HG03175 (cell line): ENCODE measurements around the gene CCNY.
"Not testable (repeated sequence)": the region's sequence is repeated elsewhere in the genome, so short reads cannot be mapped to it uniquely, and the experiment has no call there.

Source experiments
- ATAC-seq: cut with Tn5 transposase; IDR thresholded peaks from one replicate; pipeline ENCODE4 v1.9.1; 2021; ENCODE audit warnings: mild to moderate bottlenecking, moderate library complexity; ENCODE audit not compliant: unreplicated experiment

Gene CCNY

GRCh38 chr10:35336084-35336831 is at the start of gene CCNY:
TSS of gene CCNY (plus strand) at chr10:35336509. CDS start at chr10:35337054, 545 bp downstream.
- peak; percentile 68 for ATAC-seq

- no peak for ATAC-seq
Observed at GRCh38 chr10:35289198-35289597, 47.1 kb upstream of the CCNY start.

- no peak for ATAC-seq
Observed at GRCh38 chr10:35294506-35294905, 41.8 kb upstream of the CCNY start.

DNA sequence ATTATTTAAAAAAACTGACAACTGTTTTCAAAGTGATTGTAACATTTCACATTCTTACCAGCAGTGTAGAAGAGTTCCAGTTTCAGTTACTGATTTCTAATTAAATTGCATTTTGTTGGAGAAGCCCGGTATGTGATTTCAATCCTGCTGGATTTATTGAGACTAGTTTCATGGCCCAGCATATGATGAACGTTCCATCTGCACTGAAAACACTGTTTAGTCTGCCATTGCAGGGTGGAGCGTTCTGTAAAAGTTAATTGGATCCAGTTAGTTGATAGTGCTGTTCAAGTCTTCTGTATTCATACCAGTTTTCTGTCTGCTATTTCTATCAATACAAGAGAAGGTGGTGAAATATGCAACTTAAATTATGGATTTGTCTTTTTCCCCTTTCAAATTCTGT is 37.3 kb upstream of the CCNY start:
- ATAC-seq, result no peak

GRCh38 chr10:35300063-35300699 is 36.1 kb upstream of the CCNY start:
- peak; percentile 58 for ATAC-seq

DNA sequence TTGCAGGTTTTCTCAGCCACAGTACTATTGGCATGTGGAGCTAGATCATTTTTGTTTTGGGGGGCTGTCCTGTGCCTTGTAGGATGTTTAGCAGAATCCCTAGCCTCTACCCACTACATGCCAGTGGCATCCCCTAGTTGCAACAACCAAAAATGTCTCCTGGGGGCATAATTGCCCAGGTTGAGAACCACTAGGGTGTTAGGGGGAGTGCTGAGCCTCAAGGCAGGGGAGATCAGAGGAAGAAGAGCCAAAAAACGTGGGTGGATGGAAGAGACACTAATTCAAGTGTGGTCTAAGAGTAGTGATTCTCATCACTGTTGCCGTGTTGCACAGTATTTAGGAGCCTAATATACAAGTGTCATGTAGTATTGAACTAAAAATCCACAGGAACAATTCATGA is 31.7 kb upstream of the CCNY start:
- no peak for ATAC-seq

- ATAC-seq, result no peak
Observed at GRCh38 chr10:35306852-35307251, 29.5 kb upstream of the CCNY start.

GRCh38 chr10:35307297-35307696 is 29.0 kb upstream of the CCNY start:
- ATAC-seq, result no peak

GRCh38 chr10:35308809-35309208 is 27.5 kb upstream of the CCNY start:
- no peak for ATAC-seq

DNA sequence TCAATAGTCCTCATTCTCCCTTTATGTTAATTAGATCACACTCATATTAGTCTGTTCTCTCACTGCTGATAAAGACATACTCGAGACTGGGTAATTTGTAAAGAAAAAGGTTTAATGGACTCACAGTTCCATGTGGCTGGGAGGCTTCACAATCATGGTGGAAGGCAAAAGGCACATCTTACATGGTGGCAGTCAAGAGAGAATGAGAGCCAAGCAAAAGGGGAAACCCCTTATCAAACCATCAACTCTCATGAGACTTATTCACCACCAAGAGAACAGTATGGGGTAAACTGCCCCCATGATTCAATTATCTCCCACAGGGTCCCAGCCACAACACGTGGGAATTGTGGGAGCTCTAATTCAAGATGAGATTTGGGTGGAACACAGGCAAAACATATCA is 22.2 kb upstream of the CCNY start:
- not testable (repeated sequence) for ATAC-seq

DNA sequence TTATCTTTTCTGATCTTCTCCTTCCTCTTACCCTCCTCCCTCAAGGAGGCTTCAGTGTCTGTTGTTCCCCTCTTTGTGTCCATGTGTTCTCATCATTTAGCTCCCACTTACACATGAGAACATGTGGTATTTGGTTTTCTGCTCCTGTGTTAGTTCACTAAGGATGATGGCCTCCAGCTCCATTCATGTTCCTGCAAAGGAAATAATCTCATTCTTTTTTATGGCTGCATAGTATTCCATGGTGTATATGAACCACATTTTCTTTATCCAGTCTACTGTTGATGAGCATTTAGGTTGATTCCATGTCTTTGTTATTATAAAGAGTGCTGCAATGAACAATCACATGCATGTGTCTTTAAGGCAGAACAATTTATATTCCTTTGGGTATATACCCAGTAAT is 21.1 kb upstream of the CCNY start:
- ATAC-seq, result not testable (repeated sequence)

GRCh38 chr10:35316218-35316967 is 19.9 kb upstream of the CCNY start:
- no peak for ATAC-seq

DNA sequence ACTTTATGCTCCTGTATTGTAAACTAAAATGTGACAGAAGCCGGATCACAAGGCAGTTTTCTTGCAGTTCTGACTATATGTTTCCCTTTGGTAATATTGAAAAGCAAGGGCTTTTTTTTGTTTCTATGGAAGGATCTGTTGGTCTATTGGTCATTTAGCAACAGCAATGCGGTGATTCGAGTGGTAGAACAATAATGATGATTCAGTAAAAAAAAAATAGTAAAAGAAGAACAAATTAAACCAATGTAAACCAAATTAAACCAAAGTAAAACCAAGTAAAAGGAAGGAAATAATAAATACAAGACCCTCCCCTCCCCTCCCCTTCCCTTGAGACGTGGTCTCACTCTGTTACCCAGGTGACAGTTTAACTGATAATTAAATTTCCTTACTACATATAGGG is 17.8 kb upstream of the CCNY start:
- ATAC-seq, result no peak

DNA sequence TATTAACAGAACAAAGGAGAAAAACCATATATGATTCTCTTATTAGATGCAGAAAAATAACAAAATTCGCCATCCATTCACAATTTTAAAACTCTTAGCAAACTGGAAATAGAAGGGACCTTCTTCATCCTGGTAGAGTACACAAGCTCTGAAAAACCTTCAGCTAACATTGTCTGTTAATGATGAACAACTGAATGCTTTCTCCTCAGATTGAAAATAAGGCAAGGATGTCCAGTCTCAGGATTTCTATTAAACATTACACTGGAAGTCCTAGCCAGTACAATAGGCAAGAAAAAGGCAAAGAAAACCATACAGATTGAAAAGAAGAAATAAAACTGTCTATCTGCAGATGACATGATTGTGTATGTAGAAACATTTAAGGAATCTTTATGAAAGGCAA is 16.0 kb upstream of the CCNY start:
- ATAC-seq, result no peak

DNA sequence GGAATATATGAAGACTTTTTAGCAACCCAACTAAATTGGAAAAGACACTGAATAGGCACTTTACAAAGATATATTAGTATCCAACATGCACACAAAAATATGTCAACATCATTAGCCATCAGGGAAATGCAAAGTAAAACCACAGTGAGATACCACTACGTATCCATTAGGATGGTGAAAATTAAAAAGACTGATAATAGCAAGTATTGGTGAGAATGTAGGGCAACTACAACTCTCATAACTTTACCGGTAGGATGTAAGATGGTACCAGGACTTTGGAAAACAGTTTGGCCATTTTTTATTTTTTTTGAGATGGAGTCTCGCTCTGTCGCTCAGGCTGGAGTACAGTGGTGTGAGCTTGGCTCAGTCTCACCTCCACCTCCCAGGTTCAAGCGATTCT is 13.7 kb upstream of the CCNY start:
- no peak for ATAC-seq

DNA sequence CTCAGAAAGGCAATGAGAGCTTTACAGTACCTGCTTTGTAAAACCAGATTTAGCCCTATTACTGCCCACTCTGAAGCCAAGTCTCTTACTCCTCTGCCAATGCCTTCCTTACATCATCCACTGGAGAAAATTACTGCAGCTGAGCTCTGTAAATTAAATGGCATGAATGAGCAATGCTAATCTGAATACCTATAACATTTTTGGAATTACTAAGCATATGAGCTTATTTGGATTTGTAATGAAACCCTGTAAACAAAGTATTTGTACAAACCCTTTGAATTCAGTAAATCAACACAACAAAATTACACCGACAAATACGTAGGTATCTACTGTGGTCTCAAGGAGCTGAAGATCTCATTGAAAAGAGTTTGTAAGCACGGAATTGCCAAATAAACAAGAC is 12.1 kb upstream of the CCNY start:
- ATAC-seq, result no peak

DNA sequence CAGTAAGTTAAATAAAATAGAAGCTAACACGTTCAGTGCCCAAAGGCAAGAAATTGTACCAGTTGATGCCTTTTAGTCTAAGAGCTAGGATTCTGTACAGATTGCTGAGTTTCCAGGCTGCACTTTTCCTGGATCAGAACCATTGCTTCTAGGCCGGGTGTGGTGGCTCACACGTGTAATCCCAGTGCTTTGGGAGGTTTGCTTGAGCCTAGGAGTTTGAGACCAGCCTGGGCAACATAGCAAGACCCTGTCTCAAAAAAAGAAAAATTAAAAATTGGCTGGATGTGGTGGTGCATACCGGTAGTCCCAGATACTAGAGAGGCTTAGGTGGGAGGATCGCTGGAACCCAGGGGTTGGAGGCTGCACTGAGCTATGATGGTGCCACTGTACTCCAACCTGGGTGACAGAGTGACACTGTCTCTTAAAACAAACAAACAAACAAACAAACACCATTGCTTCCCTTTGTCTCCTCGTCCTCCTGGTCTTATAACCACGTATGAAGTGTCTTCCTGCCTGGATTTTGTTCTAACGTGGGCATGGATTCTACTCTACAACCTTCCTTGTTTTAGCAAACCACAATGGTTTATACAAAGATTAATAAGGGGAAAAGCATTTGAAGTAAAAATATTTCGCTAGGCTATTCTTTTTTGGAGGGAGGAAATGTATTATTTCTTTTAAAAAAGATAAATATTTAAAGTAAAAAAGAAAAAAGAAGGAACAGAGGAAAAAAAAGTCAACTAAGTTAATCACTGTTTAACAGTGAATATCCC is 9.7 kb upstream of the CCNY start:
- ATAC-seq, result no peak

- no peak for ATAC-seq
Observed at GRCh38 chr10:35327790-35328403, 8.4 kb upstream of the CCNY start.

DNA sequence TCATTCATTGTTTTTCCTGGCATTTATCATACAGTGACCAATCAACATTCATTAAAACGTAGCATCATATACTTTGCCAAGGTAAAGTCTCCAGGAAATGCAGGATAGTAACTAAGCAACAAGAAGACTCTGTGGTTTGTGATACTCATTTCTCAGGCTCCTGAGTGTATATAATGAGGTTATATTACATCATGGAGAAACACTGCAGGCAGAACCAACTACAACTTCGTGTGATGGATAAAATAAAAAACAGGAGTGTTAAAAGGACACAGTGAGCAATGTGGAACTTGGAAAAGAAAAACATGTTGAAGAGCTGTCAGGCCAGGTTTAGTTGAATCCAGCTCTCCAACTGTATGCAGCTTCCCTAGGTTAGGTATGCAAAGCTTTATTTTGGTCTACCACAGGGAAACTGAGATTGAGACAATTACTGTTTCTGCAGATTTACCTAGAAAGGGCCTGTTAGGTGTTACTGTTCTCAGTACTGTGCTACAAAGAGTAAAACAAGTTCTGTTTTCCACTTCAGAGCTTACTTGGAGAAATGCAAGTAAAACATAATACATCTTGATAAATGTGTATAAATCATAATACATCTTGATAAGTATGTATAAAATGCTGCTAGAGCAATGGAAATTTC is 7.8 kb upstream of the CCNY start:
- ATAC-seq, result peak; percentile 39

DNA sequence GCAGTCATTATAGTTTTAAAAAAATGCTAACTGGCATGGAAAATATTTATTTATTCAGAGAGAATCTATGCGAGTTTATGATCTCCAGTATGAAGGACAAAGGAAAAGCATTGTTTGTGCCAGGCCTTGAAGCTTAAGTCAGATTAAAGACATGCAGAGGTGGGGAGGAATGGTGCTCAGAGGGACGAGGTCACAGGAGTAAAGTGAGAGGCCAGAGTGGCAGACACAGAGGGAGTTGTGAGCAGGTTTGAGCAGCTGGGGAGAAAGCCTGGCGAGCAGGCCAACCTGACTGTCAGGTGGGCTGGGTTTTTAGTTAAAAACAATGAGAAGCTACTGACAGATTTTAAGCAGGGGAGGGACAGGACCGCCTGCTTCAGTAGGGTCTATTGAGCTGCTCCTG is 6.8 kb upstream of the CCNY start:
- no peak for ATAC-seq
